Thymus (tissue), 11 donors: ENCODE measurements around the gene MKX. TPM values are rescaled to one million over a fixed set of nuclear protein-coding genes. Genes with fewer than 3 reads are reported as not detected.

Experiments
- DNase-seq, 9 donors: peaks; one replicate each; pipeline ENCODE4 v3.0.0-alpha.2; 2013; ENCODE audit warnings: low spot score in 9 of 9, low read depth in 6 of 9, missing footprints in 1 of 9
- H3K27ac ChIP-seq, 2 donors: one replicate each; pipeline ENCODE4 v1.5.1; 2013; ENCODE audit warnings: control low read depth in 1 of 2, low read depth in 1 of 2, low read length in 1 of 2, mild to moderate bottlenecking in 1 of 2, moderate library complexity in 1 of 2
- H3K27me3 ChIP-seq, 2 donors: one replicate each; pipeline ENCODE4 v1.5.1; 2013; ENCODE audit warnings: low read length in 1 of 2; ENCODE audit not compliant: control insufficient read depth in 2 of 2, insufficient read depth in 1 of 2
- H3K36me3 ChIP-seq, 2 donors: one replicate each; pipeline ENCODE4 v1.5.1; 2013; ENCODE audit warnings: low read length in 1 of 2, mild to moderate bottlenecking in 1 of 2, moderate library complexity in 1 of 2; ENCODE audit not compliant: control insufficient read depth in 2 of 2, insufficient read depth in 2 of 2
- H3K4me1 ChIP-seq, 2 donors: one replicate each; pipeline ENCODE4 v1.5.1; 2013; ENCODE audit warnings: low read length in 2 of 2; ENCODE audit not compliant: control insufficient read depth in 2 of 2, insufficient read depth in 2 of 2
- H3K4me3 ChIP-seq, 2 donors: one replicate each; pipeline ENCODE4 v1.5.1; 2013; ENCODE audit warnings: low read length in 2 of 2, control low read depth in 1 of 2, mild to moderate bottlenecking in 1 of 2
- H3K9me3 ChIP-seq, 2 donors: one replicate each; pipeline ENCODE4 v1.5.1; 2013; ENCODE audit warnings: low read length in 1 of 2, mild to moderate bottlenecking in 1 of 2; ENCODE audit not compliant: control insufficient read depth in 2 of 2, insufficient read depth in 1 of 2
- WGBS: extraction: QIAGEN DNeasy Blood & Tissue Kit; methylation state at CpG from one replicate; pipeline ENCODE4 v1.1.7; 2013; 5-methylcytosine and 5-hydroxymethylcytosine counted together
- polyA plus RNA-seq: library from polyadenylated mRNA; stranded (reverse); fragments of 200-250 nt; gene quantifications from one replicate; pipeline ENCODE4 v1.2.3, GENCODE V29; 2013
- total RNA-seq: library from RNA; stranded (reverse); fragments of 120-200 nt; gene quantifications from one replicate; pipeline ENCODE4 v1.2.4, GENCODE V29; 2013
- donor health status: healthy.

MKX gene
- total and polyA plus RNA-seq, 2 donors = 0.05 to 0.34 TPM

GRCh38 chr10:27720529-27720928 lies 25.1 kb downstream of the MKX start:
- H3K36me3 ChIP-seq = no peaks in the 10 kb centered on the region
- no peaks in the 10 kb centered on the region for H3K27me3 ChIP-seq
- H3K9me3 ChIP-seq = no peaks in the 10 kb centered on the region
- H3K27ac ChIP-seq = no peak overlapping the region
- no peak for DNase-seq
- no peaks in the 10 kb centered on the region for H3K4me1 ChIP-seq
- WGBS = 92% methylated on average over 1 of the region's 1 CpG
- H3K4me3 ChIP-seq = no peak overlapping the region

- 92% methylated on average over 3 of the region's 3 CpGs for WGBS
- Histone ChIP-seq H3K4me1 (no peaks in the 10 kb centered on the region), H3K36me3 (no peaks in the 10 kb centered on the region), H3K27me3 (no peaks in the 10 kb centered on the region), H3K9me3 (no peaks in the 10 kb centered on the region), H3K27ac (no peak overlapping the region), H3K4me3 (no peak overlapping the region)
- no peak for DNase-seq
Observed at GRCh38 chr10:27719052-27719451, 26.6 kb downstream of the MKX start.

DNA sequence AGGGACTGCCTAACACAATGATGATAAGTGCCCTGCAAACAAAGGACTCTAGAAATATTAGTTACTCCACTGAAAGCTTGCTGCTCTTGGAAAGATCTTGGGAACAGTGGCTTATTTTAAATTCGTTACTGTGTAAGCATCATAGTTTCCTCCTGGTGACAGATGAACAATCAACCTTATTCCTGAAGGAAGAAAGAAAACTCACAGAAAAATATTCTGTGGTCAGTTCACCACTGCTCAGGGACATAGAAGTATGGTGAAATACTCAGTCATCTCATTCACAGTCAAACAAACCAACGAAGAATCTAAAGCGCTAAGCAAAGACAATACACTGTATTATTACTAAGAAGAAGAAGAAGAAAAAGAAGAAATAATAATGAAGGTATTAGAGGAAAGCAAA lies 27.8 kb downstream of the MKX start:
- no peak overlapping the region for H3K27ac ChIP-seq
- no peak for DNase-seq
- WGBS = 88% methylated on average over 3 of the region's 3 CpGs
- no peaks in the 10 kb centered on the region for H3K9me3 ChIP-seq
- no peaks in the 10 kb centered on the region for H3K4me1 ChIP-seq
- no peak overlapping the region for H3K4me3 ChIP-seq
- no peaks in the 10 kb centered on the region for H3K36me3 ChIP-seq
- H3K27me3 ChIP-seq = no peaks in the 10 kb centered on the region

DNA sequence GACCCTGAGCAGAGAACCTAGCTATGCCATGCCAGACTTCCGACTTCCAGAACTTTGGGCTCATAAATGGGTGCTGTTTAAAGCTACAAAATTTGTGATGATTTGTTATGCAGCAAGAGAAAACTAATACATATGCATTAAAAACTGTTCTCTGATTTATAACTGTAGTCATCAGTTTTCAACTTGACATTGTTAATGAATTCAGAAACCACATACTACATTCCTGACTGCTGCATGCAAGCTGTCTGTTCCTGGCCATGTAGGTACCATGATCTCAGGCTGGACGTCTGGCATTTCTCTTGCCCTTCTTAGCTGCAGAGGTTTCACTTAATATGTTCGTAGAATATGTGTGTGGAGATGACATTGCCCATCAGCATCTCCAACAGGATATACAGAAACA lies 28.4 kb downstream of the MKX start:
- no peaks in the 10 kb centered on the region for H3K27me3 ChIP-seq
- H3K27ac ChIP-seq = no peak overlapping the region
- H3K4me3 ChIP-seq = no peak overlapping the region
- H3K9me3 ChIP-seq = no peaks in the 10 kb centered on the region
- H3K4me1 ChIP-seq = no peaks in the 10 kb centered on the region
- H3K36me3 ChIP-seq = no peaks in the 10 kb centered on the region
- WGBS = 97% methylated on average over 3 of the region's 3 CpGs
- DNase-seq = no peak

DNA sequence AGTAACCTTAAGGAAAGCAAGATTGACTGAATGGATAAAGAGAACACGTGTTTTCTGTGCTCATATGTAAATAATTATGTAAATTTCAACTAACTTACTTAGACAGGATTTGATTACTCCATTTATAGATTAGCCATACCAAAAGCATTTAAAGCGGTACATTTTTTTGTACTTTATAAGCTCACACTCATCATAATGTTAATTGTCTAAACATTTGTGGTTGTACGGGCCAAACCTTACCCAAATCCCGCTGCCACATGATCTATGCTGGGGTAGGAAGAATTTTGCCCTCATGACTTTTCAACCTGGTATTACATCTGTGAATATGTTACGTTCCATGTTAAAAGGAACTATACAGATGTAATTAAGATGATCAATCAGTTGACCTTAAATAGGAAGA lies 29.1 kb downstream of the MKX start:
- no peaks in the 10 kb centered on the region for H3K4me1 ChIP-seq
- no peak overlapping the region for H3K4me3 ChIP-seq
- no peaks in the 10 kb centered on the region for H3K36me3 ChIP-seq
- 96% methylated on average over 5 of the region's 5 CpGs for WGBS
- H3K9me3 ChIP-seq = no peaks in the 10 kb centered on the region
- H3K27ac ChIP-seq = no peak overlapping the region
- H3K27me3 ChIP-seq = no peaks in the 10 kb centered on the region
- DNase-seq = no peak

GRCh38 chr10:27715505-27715904 lies 30.1 kb downstream of the MKX start:
- no peak overlapping the region for H3K4me3 ChIP-seq
- H3K9me3 ChIP-seq = no peaks in the 10 kb centered on the region
- WGBS = 83% methylated on average over 3 of the region's 3 CpGs
- no peaks in the 10 kb centered on the region for H3K36me3 ChIP-seq
- DNase-seq = no peak
- no peaks in the 10 kb centered on the region for H3K4me1 ChIP-seq
- no peak overlapping the region for H3K27ac ChIP-seq
- H3K27me3 ChIP-seq = no peaks in the 10 kb centered on the region

DNA sequence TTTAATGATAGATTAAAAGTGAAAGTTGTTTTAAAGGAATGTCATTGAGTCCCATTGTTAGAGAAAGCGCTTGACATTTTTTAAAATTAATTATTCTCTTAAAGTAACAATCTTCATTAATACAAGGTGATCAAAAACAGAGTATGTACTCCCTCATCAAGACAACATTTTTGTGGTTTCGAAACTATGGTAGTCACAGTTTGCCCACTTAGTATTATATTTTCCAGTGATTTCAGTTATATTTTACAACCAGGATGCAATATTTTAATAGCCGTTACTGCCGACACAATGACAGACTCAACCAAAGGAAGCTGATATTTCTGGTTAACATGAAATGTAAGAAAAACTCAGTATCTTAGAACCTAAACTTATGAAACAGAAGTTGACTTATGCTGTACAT lies 31.3 kb downstream of the MKX start:
- no peaks in the 10 kb centered on the region for H3K27me3 ChIP-seq
- 91% methylated on average over 4 of the region's 4 CpGs for WGBS
- no peak overlapping the region for H3K4me3 ChIP-seq
- H3K36me3 ChIP-seq = no peaks in the 10 kb centered on the region
- no peak overlapping the region for H3K27ac ChIP-seq
- DNase-seq = no peak
- H3K9me3 ChIP-seq = no peaks in the 10 kb centered on the region
- H3K4me1 ChIP-seq = no peaks in the 10 kb centered on the region

GRCh38 chr10:27713941-27714340 lies 31.7 kb downstream of the MKX start:
- DNase-seq = no peak
- Histone ChIP-seq H3K27ac (no peak overlapping the region), H3K36me3 (no peaks in the 10 kb centered on the region), H3K4me1 (no peaks in the 10 kb centered on the region), H3K4me3 (no peak overlapping the region), H3K9me3 (no peaks in the 10 kb centered on the region), H3K27me3 (no peaks in the 10 kb centered on the region)
- 92% methylated on average over 3 of the region's 3 CpGs for WGBS

- Histone ChIP-seq H3K9me3 (no peaks in the 10 kb centered on the region), H3K27me3 (no peaks in the 10 kb centered on the region), H3K4me1 (no peaks in the 10 kb centered on the region), H3K27ac (no peak overlapping the region), H3K4me3 (no peak overlapping the region), H3K36me3 (no peaks in the 10 kb centered on the region)
- DNase-seq = no peak
Observed at GRCh38 chr10:27710014-27710413, 35.6 kb downstream of the MKX start.

GRCh38 chr10:27709304-27709703 lies 36.3 kb downstream of the MKX start:
- H3K4me1 ChIP-seq = no peaks in the 10 kb centered on the region
- H3K27ac ChIP-seq = no peak overlapping the region
- H3K27me3 ChIP-seq = no peaks in the 10 kb centered on the region
- H3K4me3 ChIP-seq = no peak overlapping the region
- H3K9me3 ChIP-seq = no peaks in the 10 kb centered on the region
- H3K36me3 ChIP-seq = no peaks in the 10 kb centered on the region
- DNase-seq = no peak
- WGBS = 99% methylated on average over 3 of the region's 3 CpGs
